ENCODE data around the gene P2RY14.

DNA sequence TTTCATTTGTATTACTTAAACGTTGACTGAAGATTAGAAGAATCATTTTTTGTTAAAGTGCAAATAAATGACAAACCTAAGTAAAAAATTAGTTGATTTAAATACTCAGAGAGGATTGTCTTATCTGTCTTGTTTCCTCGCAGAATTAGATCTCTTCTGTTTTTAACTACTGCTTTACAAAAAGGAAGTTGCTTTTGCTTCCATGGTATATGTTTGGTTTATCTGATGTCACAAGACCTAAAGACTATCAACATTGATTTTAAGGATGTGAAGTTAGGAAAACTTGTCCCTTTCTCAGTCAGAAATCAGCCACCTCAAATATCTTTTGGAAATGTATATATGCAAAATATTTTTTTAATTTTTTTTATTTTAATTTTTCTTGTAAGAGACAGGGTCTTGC is 104.0 kb downstream of the P2RY14 start:
- no peak for TF ChIP-seq POLR2A (IDR thresholded peaks at IDR 0.05)
- no peak for TF ChIP-seq CTCF (IDR thresholded peaks at IDR 0.05)
- no peak for TF ChIP-seq EP300 (IDR thresholded peaks at IDR 0.05; ENCODE audit: low read depth)
- no peak for TF ChIP-seq POLR2AphosphoS5 (IDR thresholded peaks at IDR 0.05)

Measured in transverse colon (tissue), 4 donors.